GM18511 (cell line): Measurements from ENCODE around the gene BRCA2.

Experiments
- ATAC-seq: cut with Tn5 transposase; IDR thresholded peaks from one replicate; pipeline ENCODE4 v1.9.1; 2021; ENCODE audit warnings: mild to moderate bottlenecking, moderate library complexity; ENCODE audit not compliant: unreplicated experiment

BRCA2 gene

GRCh38 chr13:32384702-32385101 is 69.4 kb downstream of the BRCA2 start:
- no peak for ATAC-seq

- ATAC-seq = no peak
These were observed 70.1 kb downstream of the BRCA2 start for GRCh38 chr13:32385410-32385809.

GRCh38 chr13:32390048-32390447 is 74.7 kb downstream of the BRCA2 start:
- ATAC-seq = no peak

GRCh38 chr13:32390484-32390883 is 75.2 kb downstream of the BRCA2 start:
- no peak for ATAC-seq

- no peak for ATAC-seq
These were observed 75.9 kb downstream of the BRCA2 start for GRCh38 chr13:32391101-32391619.

GRCh38 chr13:32403108-32403507 is 87.8 kb downstream of the BRCA2 start:
- no peak for ATAC-seq

GRCh38 chr13:32407854-32408253 is 92.5 kb downstream of the BRCA2 start:
- no peak for ATAC-seq

GRCh38 chr13:32408296-32409000 is 93.1 kb downstream of the BRCA2 start:
- ATAC-seq = no peak

- ATAC-seq = no peak
These were observed 93.6 kb downstream of the BRCA2 start for GRCh38 chr13:32409001-32409313.

- no peak for ATAC-seq
These were observed 94.5 kb downstream of the BRCA2 start for GRCh38 chr13:32409561-32410421.

GRCh38 chr13:32413284-32413683 is 98.0 kb downstream of the BRCA2 start:
- ATAC-seq = no peak

- no peak for ATAC-seq
These were observed 99.3 kb downstream of the BRCA2 start for GRCh38 chr13:32414580-32414979.

GRCh38 chr13:32415019-32415418 is 99.7 kb downstream of the BRCA2 start:
- ATAC-seq = no peak

- ATAC-seq = no peak
These were observed 102.7 kb downstream of the BRCA2 start for GRCh38 chr13:32417995-32418394.

GRCh38 chr13:32419862-32420261 is 104.6 kb downstream of the BRCA2 start:
- no peak for ATAC-seq

- no peak for ATAC-seq
These were observed 108.3 kb downstream of the BRCA2 start for GRCh38 chr13:32423592-32423991.

- no peak for ATAC-seq
These were observed 109.8 kb downstream of the BRCA2 start for GRCh38 chr13:32425158-32425557.

- ATAC-seq = peak; percentile 37
These were observed 111.1 kb downstream of the BRCA2 start for GRCh38 chr13:32426191-32426989.

GRCh38 chr13:32426990-32427851 is 111.9 kb downstream of the BRCA2 start:
- peak; percentile 23 for ATAC-seq

GRCh38 chr13:32427852-32428580 is 112.7 kb downstream of the BRCA2 start, which contains the start of gene N4BP2L1:
TSS of gene N4BP2L1 (minus strand) at chr13:32428130. CDS start at chr13:32428082, 48 bp downstream.
- ATAC-seq = peak; percentile 78
